Osteoblast (primary cell): ENCODE results near the gene VRK1. TPM values are rescaled to one million over a fixed set of nuclear protein-coding genes. Genes with fewer than 3 reads are reported as not detected.

Experiments used
- DNase-seq: peaks from one replicate; pipeline ENCODE4 v3.0.0; 2011; ENCODE audit warnings: low spot score, mixed read lengths; ENCODE audit not compliant: insufficient read length; ENCODE audit errors: missing footprints
- H2AFZ ChIP-seq: 2 replicates; pipeline ENCODE4 v1.6.0; 2011; ENCODE audit warnings: mild to moderate bottlenecking, low read length
- H3K27ac ChIP-seq: 2 replicates; pipeline ENCODE4 v1.5.1; 2011; ENCODE audit warnings: mild to moderate bottlenecking, low read depth, low read length, moderate library complexity
- H3K27me3 ChIP-seq: 2 replicates; pipeline ENCODE4 v1.6.0; 2012; ENCODE audit warnings: mild to moderate bottlenecking, control low read depth, inconsistent platforms, low read length, moderate library complexity; ENCODE audit not compliant: insufficient read depth
- H3K36me3 ChIP-seq: 2 replicates; pipeline ENCODE4 v1.5.1; 2011; ENCODE audit warnings: mild to moderate bottlenecking, low read length, control low read depth, moderate library complexity; ENCODE audit not compliant: insufficient read depth
- H3K4me1 ChIP-seq: 2 replicates; pipeline ENCODE4 v1.5.1; 2011; ENCODE audit warnings: mild to moderate bottlenecking, low read length, control low read depth, moderate library complexity; ENCODE audit not compliant: insufficient read depth
- H3K4me2 ChIP-seq: 2 replicates; pipeline ENCODE4 v1.6.0; 2011; ENCODE audit warnings: mild to moderate bottlenecking, low read length; ENCODE audit not compliant: insufficient read depth
- H3K4me3 ChIP-seq: fragments of 200-600 bp; sonication (generic); 3 replicates; pipeline ENCODE4 v1.5.1; 2012; ENCODE audit warnings: mild to moderate bottlenecking, low read length, inconsistent platforms; ENCODE audit not compliant: insufficient read depth
- H3K79me2 ChIP-seq: 2 replicates; pipeline ENCODE4 v1.6.0; 2012; ENCODE audit warnings: mild to moderate bottlenecking, low read length, control low read depth, inconsistent platforms; ENCODE audit not compliant: insufficient read depth
- H3K9me3 ChIP-seq: 2 replicates; pipeline ENCODE4 v1.5.1; 2011; ENCODE audit warnings: low read depth, low read length, control low read depth
- H4K20me1 ChIP-seq: 2 replicates; pipeline ENCODE4 v1.6.0; 2012; ENCODE audit warnings: mild to moderate bottlenecking, low read length, control low read depth; ENCODE audit not compliant: insufficient read depth
- total RNA-seq: library from RNA; depleted of rRNA; stranded (reverse); fragments of >200 nt; gene quantifications from 2 replicates; pipeline ENCODE4 v1.2.3, GENCODE V29; 2012
- TF ChIP-seq, protein P1 (sequence below): IDR thresholded peaks from 2 replicates; pipeline ENCODE4 v1.5.1; 2011; ENCODE audit warnings: mild to moderate bottlenecking, low read depth, low read length, moderate library complexity; ENCODE audit errors: extremely low read depth

VRK1 gene
- total RNA-seq, 1 donor = 24.2 TPM

DNA sequence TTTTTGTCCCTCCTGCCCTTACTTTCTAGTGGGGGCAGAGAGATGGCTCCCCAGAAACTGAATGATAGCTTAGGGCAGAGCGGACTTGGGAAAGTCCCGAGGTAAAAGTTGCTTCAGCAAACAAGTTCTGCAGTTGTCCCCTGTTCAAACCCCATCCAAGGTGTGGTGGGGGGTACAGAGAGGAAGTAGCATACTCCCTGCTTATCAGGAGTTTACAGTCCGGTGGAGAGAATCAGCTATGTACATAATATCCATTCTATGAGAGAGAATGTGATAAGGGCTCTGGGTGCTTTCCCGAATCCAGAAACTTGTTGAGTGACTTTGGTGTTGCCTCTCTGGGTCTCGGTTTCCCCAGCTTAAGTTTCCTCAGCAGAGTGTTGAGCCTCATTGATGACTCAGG lies 40.4 kb upstream of the VRK1 start:
- Histone ChIP-seq H3K4me1 (no peaks in the 10 kb centered on the region), H4K20me1 (no peaks in the 10 kb centered on the region), H3K4me2 (no peak overlapping the region), H3K4me3 (no peak overlapping the region), H3K27ac (no peak overlapping the region), H3K9me3 (no peaks in the 10 kb centered on the region), H3K79me2 (no peaks in the 10 kb centered on the region), H3K27me3 (no peaks in the 10 kb centered on the region), H3K36me3 (no peaks in the 10 kb centered on the region), H2AFZ (no peak overlapping the region)
- no peak for DNase-seq
- TF ChIP-seq, protein P1, sequence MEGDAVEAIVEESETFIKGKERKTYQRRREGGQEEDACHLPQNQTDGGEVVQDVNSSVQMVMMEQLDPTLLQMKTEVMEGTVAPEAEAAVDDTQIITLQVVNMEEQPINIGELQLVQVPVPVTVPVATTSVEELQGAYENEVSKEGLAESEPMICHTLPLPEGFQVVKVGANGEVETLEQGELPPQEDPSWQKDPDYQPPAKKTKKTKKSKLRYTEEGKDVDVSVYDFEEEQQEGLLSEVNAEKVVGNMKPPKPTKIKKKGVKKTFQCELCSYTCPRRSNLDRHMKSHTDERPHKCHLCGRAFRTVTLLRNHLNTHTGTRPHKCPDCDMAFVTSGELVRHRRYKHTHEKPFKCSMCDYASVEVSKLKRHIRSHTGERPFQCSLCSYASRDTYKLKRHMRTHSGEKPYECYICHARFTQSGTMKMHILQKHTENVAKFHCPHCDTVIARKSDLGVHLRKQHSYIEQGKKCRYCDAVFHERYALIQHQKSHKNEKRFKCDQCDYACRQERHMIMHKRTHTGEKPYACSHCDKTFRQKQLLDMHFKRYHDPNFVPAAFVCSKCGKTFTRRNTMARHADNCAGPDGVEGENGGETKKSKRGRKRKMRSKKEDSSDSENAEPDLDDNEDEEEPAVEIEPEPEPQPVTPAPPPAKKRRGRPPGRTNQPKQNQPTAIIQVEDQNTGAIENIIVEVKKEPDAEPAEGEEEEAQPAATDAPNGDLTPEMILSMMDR = no peak

DNA sequence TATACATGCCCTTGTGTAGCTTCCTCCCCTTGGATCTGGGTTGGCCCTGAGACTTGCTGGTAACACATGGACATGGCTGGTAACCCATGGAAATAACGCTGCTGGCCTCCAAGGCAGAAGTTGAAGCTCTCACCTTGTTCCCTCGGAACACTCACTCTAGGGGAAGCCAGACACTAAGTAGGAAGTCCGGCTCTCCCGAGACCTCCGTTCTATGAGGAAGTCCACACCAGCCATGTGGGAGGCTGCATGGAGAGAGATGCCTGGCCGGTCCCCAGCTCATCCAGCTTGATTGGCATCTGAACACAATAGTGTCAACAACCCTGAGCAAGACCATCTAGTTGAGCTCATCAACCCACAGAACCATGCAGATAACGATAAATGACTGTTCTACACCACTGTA lies 39.7 kb upstream of the VRK1 start:
- H3K4me3 ChIP-seq = no peak overlapping the region
- H3K27ac ChIP-seq = no peak overlapping the region
- H3K27me3 ChIP-seq = no peaks in the 10 kb centered on the region
- no peak overlapping the region for H2AFZ ChIP-seq
- H3K4me1 ChIP-seq = no peaks in the 10 kb centered on the region
- no peak overlapping the region for H3K4me2 ChIP-seq
- TF ChIP-seq, protein P1 = no peak
- no peaks in the 10 kb centered on the region for H4K20me1 ChIP-seq
- no peaks in the 10 kb centered on the region for H3K79me2 ChIP-seq
- H3K36me3 ChIP-seq = no peaks in the 10 kb centered on the region
- no peak for DNase-seq
- no peaks in the 10 kb centered on the region for H3K9me3 ChIP-seq

DNA sequence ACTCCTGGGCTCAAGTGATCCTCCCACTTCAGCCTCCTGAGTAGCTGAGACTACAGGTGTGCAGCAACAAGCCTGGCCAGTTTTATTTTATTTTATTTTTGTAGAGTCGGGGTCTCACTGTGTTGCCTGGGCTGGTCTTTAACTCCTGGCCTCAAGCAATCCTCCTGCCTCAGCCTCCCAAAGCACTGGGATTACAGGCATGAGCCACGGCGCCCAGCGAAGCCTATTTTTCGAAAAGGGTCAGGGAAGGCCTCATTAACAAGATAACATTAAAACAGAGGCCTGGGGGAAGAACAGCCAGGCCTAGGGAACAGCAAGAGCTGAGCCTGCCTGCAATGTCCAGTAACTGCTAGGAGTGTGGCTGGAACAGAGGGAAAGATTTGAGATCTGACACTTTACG lies 36.1 kb upstream of the VRK1 start:
- Histone ChIP-seq H2AFZ (no peak overlapping the region), H4K20me1 (no peaks in the 10 kb centered on the region), H3K27me3 (no peaks in the 10 kb centered on the region), H3K4me1 (no peaks in the 10 kb centered on the region), H3K9me3 (no peaks in the 10 kb centered on the region), H3K79me2 (no peaks in the 10 kb centered on the region), H3K4me3 (no peak overlapping the region), H3K27ac (no peak overlapping the region), H3K4me2 (no peak overlapping the region), H3K36me3 (no peaks in the 10 kb centered on the region)
- no peak for DNase-seq
- TF ChIP-seq, protein P1 = no peak

DNA sequence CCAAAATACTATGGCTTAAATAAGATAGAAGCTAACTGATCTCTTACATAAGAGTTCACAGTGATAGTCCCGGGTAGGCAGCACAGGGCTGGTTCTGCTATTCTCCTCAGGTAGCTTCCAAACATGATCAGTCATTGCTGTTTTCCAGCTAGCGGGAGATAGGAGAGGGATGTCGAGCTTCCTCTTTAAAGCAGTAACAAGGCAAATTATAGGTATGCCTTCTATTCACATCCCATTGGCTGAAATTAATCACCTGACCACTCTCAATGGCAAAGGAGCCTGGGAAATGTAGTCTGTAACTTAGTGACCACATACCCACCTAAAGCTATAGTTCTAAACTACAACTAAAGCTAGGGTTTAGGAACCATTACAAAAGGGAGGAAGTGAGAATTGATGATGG lies 34.5 kb upstream of the VRK1 start:
- H3K4me2 ChIP-seq = peak overlapping the region; percentile 64
- TF ChIP-seq, protein P1 = no peak
- DNase-seq = peak; percentile 77

More for the DNA sequence above, 34.5 kb upstream of the VRK1 start:
- no peaks in the 10 kb centered on the region for H3K27me3 ChIP-seq
- H3K9me3 ChIP-seq = no peaks in the 10 kb centered on the region
- H3K79me2 ChIP-seq = no peaks in the 10 kb centered on the region
- H3K36me3 ChIP-seq = no peaks in the 10 kb centered on the region
- no peaks in the 10 kb centered on the region for H4K20me1 ChIP-seq
- H3K4me3 ChIP-seq = peak overlapping the region; percentile 52
- peak overlapping the region; percentile 88 for H2AFZ ChIP-seq
- no peaks in the 10 kb centered on the region for H3K4me1 ChIP-seq
- no peak overlapping the region for H3K27ac ChIP-seq
